Psoas muscle (tissue), 8 donors: Measurements from ENCODE around the gene GPR89A. TPM values are rescaled to one million over a fixed set of nuclear protein-coding genes. Genes with fewer than 3 reads are reported as not detected.

Source experiments
- ATAC-seq, 4 donors: fragments of 200-7000 bp; cut with Tn5 transposase; one replicate each; pipeline ENCODE4 v1.9.1; 2020; ENCODE audit warnings: moderate library complexity in 3 of 4, mild to moderate bottlenecking in 2 of 4
- DNase-seq, 2 donors: peaks; one replicate each; pipeline ENCODE4 v3.0.0-alpha.2; 2020
- H3K27ac ChIP-seq: fragments of 200-600 bp; one replicate; pipeline ENCODE4 v1.8.0; 2022
- H3K27me3 ChIP-seq, 3 donors: fragments of 200-600 bp in 1 of 3; one replicate each; pipeline versions ENCODE4 v1.6.1 to v1.8.0; 2013 to 2022; ENCODE audit warnings: low read length in 2 of 3, mild to moderate bottlenecking in 2 of 3, moderate library complexity in 1 of 3; ENCODE audit not compliant: insufficient read depth in 3 of 3
- H3K36me3 ChIP-seq, 2 donors: fragments of 200-600 bp in 1 of 2; one replicate each; pipeline versions ENCODE4 v1.6.1 to v1.8.0; 2013 to 2022; ENCODE audit warnings: low read depth in 1 of 2, mild to moderate bottlenecking in 1 of 2, moderate library complexity in 1 of 2; ENCODE audit not compliant: insufficient read depth in 1 of 2
- H3K4me1 ChIP-seq: fragments of 200-600 bp; one replicate; pipeline ENCODE4 v1.8.0; 2022
- H3K4me3 ChIP-seq: fragments of 200-600 bp; one replicate; pipeline ENCODE4 v1.8.0; 2022; ENCODE audit warnings: mild to moderate bottlenecking
- H3K9me3 ChIP-seq: fragments of 200-600 bp; one replicate; pipeline ENCODE4 v1.8.0; 2022
- WGBS, 3 donors: extraction: QIAGEN DNeasy Blood & Tissue Kit; methylation state at CpG; one replicate each; pipeline versions ENCODE4 v1.1.6 to v1.1.7; 2013; 5-methylcytosine and 5-hydroxymethylcytosine counted together
- intact Hi-C, 2 donors: fragments of 100-400 bp; cut with DNase I; formaldehyde crosslinking; loops; one replicate each; pipeline versions ENCODE4 v1.11.0 to v1.14.2; 2022
- polyA plus RNA-seq, 3 donors: library from polyadenylated mRNA; stranded (reverse); fragments of 200-250 nt; gene quantifications; one replicate each; pipeline ENCODE4 v1.2.3, GENCODE V29; 2013
- total RNA-seq, 4 donors: library from RNA; stranded (reverse); fragmentation: NEBNext Ultra II Directional in 2 of 4; extraction: Animal tissue kit (Norgen Biotek cat#: 25700) in 2 of 4; gene quantifications; one replicate each; pipeline versions ENCODE4 v1.2.1 to v1.2.4, GENCODE V29; 2021 to 2023
- TF ChIP-seq, protein P1 (sequence below): fragments of 200-600 bp; IDR thresholded peaks from one replicate; pipeline ENCODE4 v1.8.0; 2022; ENCODE audit warnings: antibody characterized with exemption
- donor health status: healthy with polysubstance abuse.
- donor health status: DM: no; HTN: no; CAD: no; lungs with moderate emphysema.
- donor health status: Bipolar disorder and iron deficiency.
- donor health status: healthy.
- donor health status: DM: yes; HTN: yes; CAD: no.
- donor health status: DM: no; HTN: no; CAD: no.
- donor health status: DM: no; HTN: no; CAD: no.
- donor health status: DM: yes; HTN: yes; CAD: no.

GPR89A gene
- total and polyA plus RNA-seq, 7 donors: 7.6 to 12.8 (median 11.1) TPM

DNA sequence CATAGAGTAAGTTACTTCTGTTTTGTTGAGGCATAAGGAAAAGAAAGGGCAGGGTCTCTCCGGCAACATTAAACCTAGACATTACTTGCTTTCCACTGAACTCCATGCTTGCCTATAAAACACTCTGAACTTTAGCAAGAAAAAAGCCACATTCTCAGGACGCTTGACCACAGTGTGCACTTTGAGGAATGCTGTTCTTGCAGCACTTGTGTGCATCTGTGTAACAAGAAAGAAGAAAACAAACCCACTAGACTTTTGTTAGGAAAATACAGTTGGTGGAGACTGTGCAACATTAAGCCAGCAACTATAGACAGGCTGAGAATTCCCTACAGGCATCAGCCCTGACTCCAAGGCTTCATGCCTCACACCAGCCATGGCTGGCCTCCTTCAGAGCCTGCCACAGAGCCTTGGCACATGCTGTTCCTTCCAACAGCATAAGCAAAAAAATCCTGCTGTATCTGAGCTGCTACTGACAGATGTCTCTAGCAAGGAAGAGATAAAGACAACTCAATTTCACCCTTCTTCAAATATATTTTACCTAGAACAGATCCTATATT lies 93.6 kb downstream of the GPR89A start:
- TF ChIP-seq, protein P1, sequence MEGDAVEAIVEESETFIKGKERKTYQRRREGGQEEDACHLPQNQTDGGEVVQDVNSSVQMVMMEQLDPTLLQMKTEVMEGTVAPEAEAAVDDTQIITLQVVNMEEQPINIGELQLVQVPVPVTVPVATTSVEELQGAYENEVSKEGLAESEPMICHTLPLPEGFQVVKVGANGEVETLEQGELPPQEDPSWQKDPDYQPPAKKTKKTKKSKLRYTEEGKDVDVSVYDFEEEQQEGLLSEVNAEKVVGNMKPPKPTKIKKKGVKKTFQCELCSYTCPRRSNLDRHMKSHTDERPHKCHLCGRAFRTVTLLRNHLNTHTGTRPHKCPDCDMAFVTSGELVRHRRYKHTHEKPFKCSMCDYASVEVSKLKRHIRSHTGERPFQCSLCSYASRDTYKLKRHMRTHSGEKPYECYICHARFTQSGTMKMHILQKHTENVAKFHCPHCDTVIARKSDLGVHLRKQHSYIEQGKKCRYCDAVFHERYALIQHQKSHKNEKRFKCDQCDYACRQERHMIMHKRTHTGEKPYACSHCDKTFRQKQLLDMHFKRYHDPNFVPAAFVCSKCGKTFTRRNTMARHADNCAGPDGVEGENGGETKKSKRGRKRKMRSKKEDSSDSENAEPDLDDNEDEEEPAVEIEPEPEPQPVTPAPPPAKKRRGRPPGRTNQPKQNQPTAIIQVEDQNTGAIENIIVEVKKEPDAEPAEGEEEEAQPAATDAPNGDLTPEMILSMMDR: no peak
- DNase-seq (no peak), ATAC-seq (no peak)
- 74 to 78% (median 76%) methylated on average over 2 of the region's 2 CpGs for WGBS, 3 donors
- H3K36me3 ChIP-seq: no peaks in the 10 kb centered on the region
- H3K27ac ChIP-seq: no peak overlapping the region
- H3K9me3 ChIP-seq: no peaks in the 10 kb centered on the region
- intact Hi-C loops: no loop called here
- no peak overlapping the region for H3K4me3 ChIP-seq
- H3K27me3 ChIP-seq: peaks cover 0 to 1% (median 0%) of the 10 kb centered on the region in 3 donors
- no peaks in the 10 kb centered on the region for H3K4me1 ChIP-seq

DNA sequence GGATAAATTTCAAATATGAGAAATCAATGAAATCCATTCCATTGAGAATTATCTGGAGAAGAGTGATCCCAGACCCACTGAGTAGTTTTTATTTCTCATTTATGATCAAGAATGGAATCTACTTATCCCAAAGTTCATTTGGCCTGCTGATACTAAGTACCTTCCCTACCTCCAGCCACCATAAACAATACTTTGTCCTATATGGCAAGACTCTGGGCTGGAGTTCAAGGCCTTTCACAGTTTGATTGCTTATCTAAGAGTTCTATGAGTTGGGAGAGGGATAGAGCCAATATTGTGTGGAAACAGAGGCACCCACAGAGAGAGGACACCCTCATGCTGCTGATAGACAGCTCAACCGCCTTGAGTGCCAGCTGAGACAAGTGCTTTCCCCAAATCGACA lies 94.3 kb downstream of the GPR89A start:
- Histone ChIP-seq H3K9me3 (no peaks in the 10 kb centered on the region), H3K27ac (no peak overlapping the region), H3K36me3 (no peaks in the 10 kb centered on the region), H3K27me3 (peaks cover 0 to 1% (median 0%) of the 10 kb centered on the region in 3 donors), H3K4me3 (no peak overlapping the region), H3K4me1 (no peaks in the 10 kb centered on the region)
- no peak for ATAC-seq
- 80 to 86% (median 83%) methylated on average over 2 of the region's 2 CpGs for WGBS, 3 donors
- intact Hi-C loops: no loop called here
- TF ChIP-seq, protein P1: no peak
- DNase-seq: no peak

DNA sequence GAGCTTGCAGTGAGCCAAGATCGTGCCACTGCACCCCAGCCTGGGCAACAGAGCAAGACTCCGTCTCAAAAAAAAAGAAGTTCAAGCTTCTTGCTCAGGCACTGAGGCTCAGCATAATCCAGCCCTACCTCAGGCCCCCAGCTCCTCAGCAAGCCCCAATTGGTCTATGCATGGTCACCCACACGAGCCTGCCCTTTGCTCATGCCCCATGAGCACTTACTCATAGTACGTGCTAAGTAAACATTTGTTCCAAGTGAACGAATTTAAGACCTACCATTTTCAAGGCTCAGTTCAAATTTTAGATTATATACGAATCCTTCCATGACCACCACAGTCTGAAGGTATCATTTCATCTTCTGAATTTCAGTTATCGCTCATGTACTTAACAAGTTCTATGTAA lies 95.0 kb downstream of the GPR89A start:
- Histone ChIP-seq H3K27ac (no peak overlapping the region), H3K36me3 (no peaks in the 10 kb centered on the region), H3K4me3 (no peak overlapping the region), H3K4me1 (no peaks in the 10 kb centered on the region), H3K27me3 (no peaks in the 10 kb centered on the region), H3K9me3 (no peaks in the 10 kb centered on the region)
- TF ChIP-seq, protein P1: no peak
- no peak for DNase-seq
- ATAC-seq: no peak
- intact Hi-C loops: no loop called here
- 87 to 89% (median 89%) methylated on average over 7 of the region's 7 CpGs for WGBS, 3 donors

DNA sequence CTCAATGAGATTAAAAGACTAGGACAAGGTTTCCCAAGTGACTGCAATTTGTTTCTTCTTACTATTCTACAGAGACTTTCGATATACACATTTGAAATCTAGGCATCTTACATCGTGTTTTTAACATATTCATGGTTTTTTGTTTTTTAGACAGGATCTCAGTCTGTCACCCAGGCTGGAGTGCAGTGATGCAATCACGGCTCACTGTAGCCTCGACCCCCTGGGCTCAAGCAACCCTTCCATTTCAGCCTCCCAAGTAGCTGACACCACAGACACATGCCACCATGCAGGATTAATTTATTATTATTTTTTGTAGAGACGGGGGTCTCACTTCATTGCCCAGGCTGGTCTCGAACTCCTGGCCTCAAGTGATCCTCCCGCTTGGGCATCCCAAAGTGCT lies 97.8 kb downstream of the GPR89A start:
- H3K4me1 ChIP-seq: no peaks in the 10 kb centered on the region
- H3K36me3 ChIP-seq: no peaks in the 10 kb centered on the region
- TF ChIP-seq, protein P1: no peak
- no peak overlapping the region for H3K4me3 ChIP-seq
- intact Hi-C loops: no loop called here
- WGBS, 3 donors: 87 to 90% (median 87%) methylated on average over 7 of the region's 7 CpGs
- no peaks in the 10 kb centered on the region for H3K27me3 ChIP-seq
- no peaks in the 10 kb centered on the region for H3K9me3 ChIP-seq
- no peak for ATAC-seq
- H3K27ac ChIP-seq: no peak overlapping the region
- DNase-seq: no peak

DNA sequence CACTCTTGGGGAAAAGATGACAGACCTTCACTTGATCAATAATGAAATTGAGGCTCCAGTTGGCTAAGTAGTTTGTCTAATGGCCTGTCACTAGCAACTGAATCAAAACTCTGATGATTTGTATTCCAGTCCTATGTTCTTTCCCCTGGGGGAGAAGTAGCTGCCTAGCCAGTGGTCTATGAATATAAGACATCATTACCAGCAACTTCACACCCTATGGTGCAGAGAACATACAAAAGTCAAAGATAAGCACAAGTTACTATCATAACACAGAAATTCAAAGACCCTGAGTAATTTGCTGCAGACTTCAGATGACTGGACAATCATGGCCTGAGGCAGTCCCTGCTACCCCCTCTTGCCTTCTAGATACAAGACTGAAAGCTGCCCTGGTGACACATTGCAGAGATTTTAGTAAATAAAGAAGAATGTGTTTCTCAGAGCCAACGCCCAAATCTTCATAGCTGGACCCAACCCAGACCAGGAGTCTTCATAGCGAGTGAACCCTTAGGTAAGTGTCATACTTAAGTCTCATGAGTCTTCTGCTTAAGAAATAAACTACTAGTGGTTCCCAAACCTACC lies 98.4 kb downstream of the GPR89A start:
- intact Hi-C loops: no loop called here
- TF ChIP-seq, protein P1: no peak
- Histone ChIP-seq H3K27me3 (no peaks in the 10 kb centered on the region), H3K4me3 (no peak overlapping the region), H3K9me3 (no peaks in the 10 kb centered on the region), H3K36me3 (no peaks in the 10 kb centered on the region), H3K27ac (no peak overlapping the region), H3K4me1 (no peaks in the 10 kb centered on the region)
- DNase-seq (no peak), ATAC-seq (no peak)
- WGBS, 3 donors: 89 to 96% (median 93%) methylated on average over 2 of the region's 2 CpGs
